IPS DF 6.9 (cell line): ENCODE measurements around the gene B3GNT7.
"Not testable (repeated sequence)": the region's sequence is repeated elsewhere in the genome, so short reads cannot be mapped to it uniquely, and the experiment has no call there.

Source experiments
- DNase-seq: peaks from one replicate; pipeline ENCODE4 v3.0.0-alpha.2; 2013; ENCODE audit warnings: low read depth, low spot score
- H3K27ac ChIP-seq: one replicate; pipeline ENCODE4 v1.5.1; 2013; ENCODE audit warnings: low read length, control low read depth
- H3K27me3 ChIP-seq: 2 replicates; pipeline ENCODE4 v1.6.1; 2013; ENCODE audit warnings: mild to moderate bottlenecking, low read length; ENCODE audit not compliant: control insufficient read depth, insufficient read depth
- H3K36me3 ChIP-seq: 2 replicates; pipeline ENCODE4 v1.6.1; 2013; ENCODE audit warnings: low read length; ENCODE audit not compliant: control insufficient read depth, insufficient read depth
- H3K4me1 ChIP-seq: 2 replicates; pipeline ENCODE4 v1.6.1; 2013; ENCODE audit warnings: low read length; ENCODE audit not compliant: control insufficient read depth, insufficient read depth
- H3K4me3 ChIP-seq: 2 replicates; pipeline ENCODE4 v1.5.1; 2013; ENCODE audit warnings: mild to moderate bottlenecking, low read length
- H3K9me3 ChIP-seq: 2 replicates; pipeline ENCODE4 v1.6.1; 2013; ENCODE audit warnings: low read length, inconsistent platforms; ENCODE audit not compliant: control insufficient read depth, insufficient read depth
- WGBS: extraction: QIAGEN DNeasy Blood & Tissue Kit; methylation state at CpG from one replicate; pipeline ENCODE4 v1.1.7; 2013; ENCODE audit warnings: mixed read lengths, missing lambda C conversion rate; ENCODE audit not compliant: insufficient read length, insufficient coverage; 5-methylcytosine and 5-hydroxymethylcytosine counted together

B3GNT7 gene

DNA sequence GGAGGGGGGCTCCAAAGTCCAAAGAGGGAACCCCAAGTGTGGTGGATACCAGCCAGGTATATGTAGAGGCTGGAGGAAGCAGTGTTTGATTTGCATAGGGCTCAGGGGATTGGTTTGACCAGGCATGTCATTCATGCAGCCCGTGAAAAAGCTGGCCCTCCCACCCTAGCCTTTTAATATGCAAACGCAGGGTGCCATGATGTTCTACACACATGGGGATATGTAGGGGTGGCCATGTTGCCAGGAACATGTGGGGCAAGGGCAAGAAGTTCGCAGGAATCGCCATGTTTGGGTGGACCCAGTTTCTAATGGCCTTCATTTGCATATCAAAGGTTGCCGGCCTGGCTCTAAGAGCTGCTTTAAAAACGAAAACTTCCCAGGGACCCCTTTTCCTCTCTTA is 33.6 kb downstream of the B3GNT7 start:
- no CpG with 5 or more reads among the region's 6 CpGs for WGBS
- no peak for DNase-seq
- Histone ChIP-seq H3K9me3 (peaks cover 1% of the 10 kb centered on the region; the same call in 1 of the 2 replicates), H3K4me1 (no peaks in the 10 kb centered on the region), H3K27me3 (no peaks in the 10 kb centered on the region), H3K4me3 (no peak overlapping the region), H3K27ac (no peak overlapping the region), H3K36me3 (no peaks in the 10 kb centered on the region)

- no peak for DNase-seq
- no CpG with 5 or more reads among the region's 3 CpGs for WGBS
- no peaks in the 10 kb centered on the region for H3K36me3 ChIP-seq
- peaks cover 1% of the 10 kb centered on the region; the same call in 1 of the 2 replicates for H3K9me3 ChIP-seq
- H3K27ac ChIP-seq, result no peak overlapping the region
- H3K27me3 ChIP-seq, result no peaks in the 10 kb centered on the region
- no peak overlapping the region for H3K4me3 ChIP-seq
- H3K4me1 ChIP-seq, result no peaks in the 10 kb centered on the region
These were observed 34.4 kb downstream of the B3GNT7 start for GRCh38 chr2:231429901-231430300.

GRCh38 chr2:231430437-231430836 is 34.9 kb downstream of the B3GNT7 start:
- H3K4me3 ChIP-seq, H3K4me1 ChIP-seq: not testable (repeated sequence)
- WGBS, result no CpG with 5 or more reads among the region's 4 CpGs

GRCh38 chr2:231431606-231432005 is 36.1 kb downstream of the B3GNT7 start:
- Histone ChIP-seq H3K36me3 (no peaks in the 10 kb centered on the region), H3K9me3 (peaks cover 1% of the 10 kb centered on the region; the same call in 1 of the 2 replicates), H3K27ac (no peak overlapping the region), H3K27me3 (no peaks in the 10 kb centered on the region), H3K4me1 (no peaks in the 10 kb centered on the region), H3K4me3 (no peak overlapping the region)
- no peak for DNase-seq
- no CpG with 5 or more reads among the region's 4 CpGs for WGBS

More at GRCh38 chr2:231430437-231430836, 34.9 kb downstream of the B3GNT7 start:
- not testable (repeated sequence) for DNase-seq, H3K36me3 ChIP-seq, H3K27ac ChIP-seq, H3K27me3 ChIP-seq, H3K9me3 ChIP-seq

DNA sequence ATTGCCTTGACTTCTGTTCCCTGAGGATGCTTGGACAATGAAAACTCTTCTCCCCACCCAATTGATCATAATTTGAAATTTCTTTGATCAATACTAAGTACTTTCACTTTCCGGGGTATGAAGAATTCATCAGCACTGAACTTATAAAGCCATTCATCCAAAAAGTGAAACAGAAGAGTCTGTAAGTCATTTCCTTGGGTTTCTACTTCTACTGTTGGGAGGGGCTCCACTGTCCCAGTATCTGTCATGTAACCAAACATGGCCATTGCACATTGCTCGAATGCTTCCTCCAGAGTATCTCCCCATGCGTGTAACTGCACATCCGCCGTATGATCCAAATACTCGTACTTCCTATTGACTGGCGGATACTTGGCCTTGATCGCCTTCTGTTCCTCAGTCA is 38.5 kb downstream of the B3GNT7 start:
- Histone ChIP-seq H3K36me3 (no peaks in the 10 kb centered on the region), H3K9me3 (peaks cover 1% of the 10 kb centered on the region; the same call in 1 of the 2 replicates), H3K27ac (no peak overlapping the region), H3K27me3 (no peaks in the 10 kb centered on the region), H3K4me3 (no peak overlapping the region), H3K4me1 (no peaks in the 10 kb centered on the region)
- no peak for DNase-seq
- WGBS, result no CpG with 5 or more reads among the region's 8 CpGs

- Histone ChIP-seq H3K9me3 (no peaks in the 10 kb centered on the region), H3K4me3 (no peak overlapping the region), H3K27ac (no peak overlapping the region), H3K27me3 (no peaks in the 10 kb centered on the region), H3K36me3 (no peaks in the 10 kb centered on the region), H3K4me1 (no peaks in the 10 kb centered on the region)
- no CpG with 5 or more reads among the region's 13 CpGs for WGBS
- no peak for DNase-seq
These were observed 41.4 kb downstream of the B3GNT7 start for GRCh38 chr2:231436957-231437356.

GRCh38 chr2:231449503-231450054 is 54.1 kb downstream of the B3GNT7 start:
- H3K9me3 ChIP-seq, result no peaks in the 10 kb centered on the region
- DNase-seq, result no peak
- H3K4me1 ChIP-seq, result no peaks in the 10 kb centered on the region
- H3K27ac ChIP-seq, result no peak overlapping the region
- H3K4me3 ChIP-seq, result no peak overlapping the region
- H3K36me3 ChIP-seq, result peaks cover 16% of the 10 kb centered on the region; the same call in 1 of the 2 replicates
- WGBS, result no CpG with 5 or more reads among the region's 4 CpGs
- no peaks in the 10 kb centered on the region for H3K27me3 ChIP-seq

DNA sequence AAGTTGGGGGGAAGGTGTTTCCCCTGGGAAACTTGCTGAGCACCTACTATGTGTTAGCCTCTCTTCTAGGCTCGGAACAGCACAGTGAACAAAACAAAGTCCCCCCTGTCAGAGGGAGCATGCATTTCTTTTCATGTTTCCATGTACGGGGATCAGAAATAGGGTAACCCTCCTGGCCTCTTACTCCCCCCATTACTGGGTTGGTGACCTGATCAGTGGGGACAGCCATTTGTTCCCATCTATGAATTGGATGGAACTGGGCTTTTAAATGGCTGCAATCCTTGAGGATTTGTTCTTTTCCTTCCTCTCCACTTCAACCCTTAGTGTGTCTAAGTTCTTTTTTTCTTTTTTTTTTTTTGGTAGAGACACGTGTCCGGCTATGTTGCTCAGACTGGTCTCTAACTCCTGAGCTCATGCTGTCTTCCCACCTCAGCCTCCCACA is 55.1 kb downstream of the B3GNT7 start:
- H3K27ac ChIP-seq, result no peak overlapping the region
- H3K4me1 ChIP-seq, result no peaks in the 10 kb centered on the region
- no CpG with 5 or more reads among the region's 4 CpGs for WGBS
- no peak for DNase-seq
- no peaks in the 10 kb centered on the region for H3K27me3 ChIP-seq
- peaks cover 24% of the 10 kb centered on the region for H3K36me3 ChIP-seq
- no peak overlapping the region for H3K4me3 ChIP-seq
- H3K9me3 ChIP-seq, result no peaks in the 10 kb centered on the region
